ENCODE results near the gene UBE2QL1. TPM values are rescaled to one million over a fixed set of nuclear protein-coding genes. Genes with fewer than 3 reads are reported as not detected.

Gene UBE2QL1
- total RNA-seq, 6 donors from 2014 or later, result 0.09 to 0.10 TPM; not detected in 4

- no peak for ATAC-seq (ENCODE audit: low FRiP score in 2 of 2)
- no peak overlapping the region for H3K27ac ChIP-seq
- no peaks in the 10 kb centered on the region for H3K4me1 ChIP-seq
- no peaks in the 10 kb centered on the region for H3K36me3 ChIP-seq
- TF ChIP-seq CTCF (IDR thresholded peaks at IDR 0.05), result no peak
- H3K4me3 ChIP-seq, result no peak overlapping the region
- H3K27me3 ChIP-seq, result no peaks in the 10 kb centered on the region
- no peaks in the 10 kb centered on the region for H3K9me3 ChIP-seq
- DNase-seq, result no peak
- 84 to 89% methylated on average over 11 to 12 of the region's 12 CpGs for WGBS, 2 donors
Observed at GRCh38 chr5:6542421-6543345, 94.0 kb downstream of the UBE2QL1 start.

GRCh38 chr5:6543346-6543730, 94.7 kb downstream of the UBE2QL1 start:
- WGBS, 2 donors, result 72 to 86% methylated on average over 6 of the region's 6 CpGs
- H3K27me3 ChIP-seq, result no peaks in the 10 kb centered on the region
- H3K9me3 ChIP-seq, result no peaks in the 10 kb centered on the region
- no peaks in the 10 kb centered on the region for H3K4me1 ChIP-seq
- no peak for TF ChIP-seq POLR2AphosphoS5 (IDR thresholded peaks at IDR 0.05)
- TF ChIP-seq CTCF (IDR thresholded peaks at IDR 0.05), result no peak
- TF ChIP-seq EP300 (IDR thresholded peaks at IDR 0.05), result no peak
- TF ChIP-seq POLR2A (IDR thresholded peaks at IDR 0.05), result no peak
- no peak for ATAC-seq (ENCODE audit: low FRiP score in 2 of 2)
- no peak overlapping the region for H3K4me3 ChIP-seq
- no peak overlapping the region for H3K27ac ChIP-seq
- H3K36me3 ChIP-seq, result no peaks in the 10 kb centered on the region
- DNase-seq, result no peak

GRCh38 chr5:6543830-6544560, 95.3 kb downstream of the UBE2QL1 start:
- Histone ChIP-seq H3K4me1 (no peaks in the 10 kb centered on the region), H3K9me3 (no peaks in the 10 kb centered on the region), H3K27ac (no peak overlapping the region), H3K4me3 (no peak overlapping the region), H3K27me3 (no peaks in the 10 kb centered on the region), H3K36me3 (no peaks in the 10 kb centered on the region)
- WGBS, 2 donors, result 83 to 86% methylated on average over 12 of the region's 12 CpGs
- no peak for DNase-seq
- ATAC-seq (ENCODE audit: low FRiP score in 2 of 2), result no peak
- TF ChIP-seq EP300 (IDR thresholded peaks at IDR 0.05) (no peak), CTCF (IDR thresholded peaks at IDR 0.05) (no peak), POLR2AphosphoS5 (IDR thresholded peaks at IDR 0.05) (no peak), POLR2A (IDR thresholded peaks at IDR 0.05) (no peak)

Other genes starting within 250 kb of the UBE2QL1 start
- gene MED10, start 70.3 kb upstream of the UBE2QL1 start, total RNA-seq, result 10 to 100 TPM; 17.8 to 36.1 (median 29.1) TPM
- 10 to 100 TPM; 41.9 to 92.2 (median 52.2) TPM for gene NSUN2, start 184.2 kb downstream of the UBE2QL1 start, total RNA-seq
- 10 to 100 TPM in 2 of 6 donors, 1 to 10 TPM in 4; 3.1 to 10.8 (median 8.8) TPM for gene SRD5A1, start 184.6 kb downstream of the UBE2QL1 start, total RNA-seq